A549 (cell line): Measurements from ENCODE around the gene CTDSPL. TPM values are rescaled to one million over a fixed set of nuclear protein-coding genes. Genes with fewer than 3 reads are reported as not detected.

Experiments used
- ATAC-seq, 2 experiments: fragments of 200-7000 bp in 1 of 2; fragments of >200 bp in 1 of 2; cut with Nextera tagmentation in 1 of 2; cut with Tn5 transposase in 1 of 2; 3 replicates each; pipeline versions ENCODE4 v1.8.0 to v1.9.1; 2018 to 2020; ENCODE audit warnings: mild to moderate bottlenecking in 1 of 2, moderate library complexity in 1 of 2
- CTCF ChIA-PET: fragments of 300-600 bp; sonication (Branson Sonifier 250); formaldehyde crosslinking; extraction: SDS; loops from one replicate; lab custom pipeline; 2021; ENCODE audit warnings: antibody characterized with exemption, inconsistent platforms; lab: Yijun Ruan, JAX
- POLR2A ChIA-PET: fragments of 350-600 bp; formaldehyde crosslinking; extraction: SDS; loops from one replicate; lab custom pipeline; 2021; ENCODE audit warnings: antibody characterized with exemption, inconsistent platforms; lab: Yijun Ruan, JAX
- DNase-seq, 2 experiments: peaks; one replicate each; pipeline versions ENCODE4 v3.0.0 to v3.0.0-alpha.2; 2011 to 2016; ENCODE audit warnings: low read depth in 1 of 2, low spot score in 1 of 2
- FAIRE-seq: peaks from 2 replicates; lab custom pipeline; 2011; peaks lifted over from hg19 to GRCh38; lab: Jason Lieb, UNC
- H3K27ac ChIP-seq, 2 experiments: fragments of >200 bp; sonication (Bioruptor Twin); formaldehyde crosslinking; 3 replicates each; pipeline ENCODE4 v1.5.1; 2016 to 2017
- H3K4me1 ChIP-seq: fragments of >200 bp; sonication (Bioruptor Twin); formaldehyde crosslinking; 3 replicates; pipeline ENCODE4 v1.6.1; 2016
- H3K4me2 ChIP-seq: fragments of >200 bp; sonication (Bioruptor Twin); formaldehyde crosslinking; 3 replicates; pipeline ENCODE4 v1.6.1; 2016
- H3K4me3 ChIP-seq: fragments of >200 bp; sonication (Bioruptor Twin); formaldehyde crosslinking; 3 replicates; pipeline ENCODE4 v1.5.1; 2016
- H3K9me3 ChIP-seq: fragments of >200 bp; sonication (Bioruptor Twin); formaldehyde crosslinking; 3 replicates; pipeline ENCODE4 v1.6.1; 2016
- ATOH8 ChIP-seq: fragments of 250-450 bp; sonication (Bioruptor Pico); IDR thresholded peaks from 2 replicates; pipeline ENCODE4 v1.5.0; 2020; ENCODE audit warnings: low read depth, mild to moderate bottlenecking, moderate library complexity
- BHLHE40 ChIP-seq: IDR thresholded peaks from 2 replicates; pipeline ENCODE4 v1.6.1; 2012; ENCODE audit warnings: low read depth, low read length, inconsistent platforms
- CBX2 ChIP-seq: fragments of 200-600 bp; sonication (generic); IDR thresholded peaks from 2 replicates; pipeline ENCODE4 v1.6.1; 2016; ENCODE audit warnings: low read depth, mild to moderate bottlenecking, borderline replicate concordance
- CBX8 ChIP-seq: fragments of 200-600 bp; sonication (generic); IDR thresholded peaks from 2 replicates; pipeline ENCODE4 v1.6.1; 2016
- CEBPB ChIP-seq, 2 experiments: fragments of >200 bp in 1 of 2; sonication (Bioruptor Twin) in 1 of 2; formaldehyde crosslinking in 1 of 2; IDR thresholded peaks; 2 replicates each; pipeline ENCODE4 v1.6.1; 2012 to 2016
- CHD4 ChIP-seq: fragments of 200-600 bp; sonication (generic); IDR thresholded peaks from 2 replicates; pipeline ENCODE4 v1.6.1; 2016; ENCODE audit warnings: antibody characterized with exemption, mild to moderate bottlenecking, borderline replicate concordance
- CTCF ChIP-seq: fragments of >200 bp; sonication (Bioruptor Twin); formaldehyde crosslinking; IDR thresholded peaks from 3 replicates; pipeline ENCODE4 v1.5.1; 2016
- EHF ChIP-seq: fragments of 250-450 bp; sonication (Bioruptor Pico); IDR thresholded peaks from 2 replicates; pipeline ENCODE4 v1.5.0; 2020; ENCODE audit warnings: mild to moderate bottlenecking
- ESRRA ChIP-seq: fragments of 150-350 bp; IDR thresholded peaks from 2 replicates; pipeline ENCODE4 v1.6.1; 2014; ENCODE audit warnings: mild to moderate bottlenecking, low read length, borderline replicate concordance
- FOXS1 ChIP-seq: fragments of 250-450 bp; sonication (Bioruptor Pico); IDR thresholded peaks from 2 replicates; pipeline ENCODE4 v1.5.0; 2020; ENCODE audit warnings: mild to moderate bottlenecking, moderate library complexity
- GATA3 ChIP-seq: IDR thresholded peaks from 2 replicates; pipeline ENCODE4 v1.6.1; 2012; ENCODE audit warnings: borderline replicate concordance
- HMGXB4 ChIP-seq: fragments of 250-450 bp; sonication (Bioruptor Pico); IDR thresholded peaks from 2 replicates; pipeline ENCODE4 v1.5.0; 2021; ENCODE audit warnings: mild to moderate bottlenecking, moderate library complexity, borderline replicate concordance
- HOXB13 ChIP-seq: fragments of 250-450 bp; sonication (Bioruptor Pico); IDR thresholded peaks from 2 replicates; pipeline ENCODE4 v1.5.0; 2020; ENCODE audit warnings: low read depth, mild to moderate bottlenecking, moderate library complexity
- JUN ChIP-seq, 2 experiments: fragments of >200 bp; sonication (Bioruptor Twin); formaldehyde crosslinking; IDR thresholded peaks; 2 replicates in 1 of 2; 3 replicates in 1 of 2; pipeline ENCODE4 v1.6.1; 2016 to 2017
- KDM5A ChIP-seq: fragments of 200-600 bp; sonication (generic); IDR thresholded peaks from 2 replicates; pipeline ENCODE4 v1.6.1; 2016; ENCODE audit warnings: antibody characterized with exemption, mild to moderate bottlenecking
- MAX ChIP-seq: IDR thresholded peaks from 2 replicates; pipeline ENCODE4 v1.6.1; 2012
- MAZ ChIP-seq: fragments of 150-350 bp; IDR thresholded peaks from 2 replicates; pipeline ENCODE4 v1.6.1; 2014; ENCODE audit warnings: antibody characterized with exemption, low read depth, low read length, borderline replicate concordance
- NPAS2 ChIP-seq: fragments of 250-450 bp; sonication (Bioruptor Pico); IDR thresholded peaks from 2 replicates; pipeline ENCODE4 v1.8.0; 2022; ENCODE audit warnings: mild to moderate bottlenecking, moderate library complexity, borderline replicate concordance
- POLR2A ChIP-seq: IDR thresholded peaks from 2 replicates; pipeline ENCODE4 v1.6.1; 2012; ENCODE audit warnings: mild to moderate bottlenecking, low read length
- REST ChIP-seq: fragments of 200-600 bp; sonication (generic); IDR thresholded peaks from 2 replicates; pipeline ENCODE4 v1.6.1; 2016; ENCODE audit warnings: antibody characterized with exemption, mild to moderate bottlenecking, moderate library complexity
- RFX5 ChIP-seq: fragments of 450-650 bp; IDR thresholded peaks from 2 replicates; pipeline ENCODE4 v1.7.1; 2014; ENCODE audit warnings: antibody characterized with exemption, mild to moderate bottlenecking, moderate library complexity
- RNF2 ChIP-seq: fragments of 200-600 bp; sonication (generic); IDR thresholded peaks from 2 replicates; pipeline ENCODE4 v1.6.1; 2016; ENCODE audit warnings: low read depth, mild to moderate bottlenecking, antibody characterized with exemption, moderate library complexity, borderline replicate concordance
- SREBF2 ChIP-seq: fragments of 450-650 bp; IDR thresholded peaks from 2 replicates; pipeline ENCODE4 v1.6.1; 2014; ENCODE audit warnings: mild to moderate bottlenecking, moderate library complexity
- TFCP2L1 ChIP-seq: fragments of 250-450 bp; sonication (Bioruptor Pico); IDR thresholded peaks from 2 replicates; pipeline ENCODE4 v1.5.0; 2021; ENCODE audit warnings: mild to moderate bottlenecking
- TP53 ChIP-seq: fragments of 250-450 bp; sonication (Bioruptor Pico); IDR thresholded peaks from 2 replicates; pipeline ENCODE4 v1.5.0; 2021; ENCODE audit warnings: mild to moderate bottlenecking, moderate library complexity
- ZC3H11A ChIP-seq: fragments of 450-650 bp; IDR thresholded peaks from 2 replicates; pipeline ENCODE4 v1.6.1; 2014; ENCODE audit warnings: antibody characterized with exemption, mild to moderate bottlenecking
- WGBS: methylation state at CpG from one replicate; pipeline ENCODE4 v1.1.6; 2017; ENCODE audit errors: missing lambda C conversion rate; 5-methylcytosine and 5-hydroxymethylcytosine counted together
- polyA plus RNA-seq, 4 experiments: library from polyadenylated mRNA; depleted of rRNA in 3 of 4; stranded (reverse); fragments of >200 nt; fragmentation: RNase III in 1 of 4; extraction: RNeasy Plus Mini Kit Qiagen cat#74134 plus additional on column Dnase treatment in 1 of 4; gene quantifications; 2 replicates in 3 of 4; 3 replicates in 1 of 4; pipeline ENCODE4 v1.2.3, GENCODE V29; 2011 to 2017

Gene CTDSPL
- polyA plus RNA-seq, 2 of the 4 experiments (the other 2 are of a cell fraction): 9.9 to 35.1 TPM

GRCh38 chr3:37954881-37955280, 93.2 kb downstream of the CTDSPL start:
- H3K4me1 ChIP-seq: no peaks in the 10 kb centered on the region
- no peak for DNase-seq
- H3K4me3 ChIP-seq: no peak overlapping the region
- WGBS: 95% methylated on average over 5 of the region's 6 CpGs
- no peak overlapping the region for H3K27ac ChIP-seq
- ATAC-seq: no peak
- FAIRE-seq: no peak
- CTCF ChIA-PET: interaction anchor here (1.0 to 8.5 kb wide), 4 partner anchors 11 to 100 kb away, joined by 3 to 74 read pairs (median 6); no protein-coding TSS in a partner anchor
- TF ChIP-seq RFX5 (no peak), REST (no peak), ZC3H11A (no peak), JUN (IDR thresholded peaks at IDR 0.05) (no peak), GATA3 (no peak), POLR2A (no peak), ATOH8 (CRISPR knock-in tag) (no peak), HMGXB4 (CRISPR knock-in tag) (no peak), SREBF2 (no peak), CTCF (no peak), CBX8 (no peak), CBX2 (no peak)
- POLR2A ChIA-PET: no interaction called here
- no peaks in the 10 kb centered on the region for H3K9me3 ChIP-seq
- no peak overlapping the region for H3K4me2 ChIP-seq

GRCh38 chr3:37955918-37956707, 94.4 kb downstream of the CTDSPL start:
- no peak for ATAC-seq
- ChIA-PET POLR2A (no interaction called here), CTCF (interaction anchor here (0.7 to 8.5 kb wide), 7 partner anchors 10 to 109 kb away, joined by 3 to 74 read pairs (median 3); no protein-coding TSS in a partner anchor)
- TF ChIP-seq RNF2: no peak
- no peak for TF ChIP-seq FOXS1 (CRISPR knock-in tag)
- no peak for TF ChIP-seq ZC3H11A
- no peak for TF ChIP-seq KDM5A
- no peak for TF ChIP-seq CHD4
- TF ChIP-seq HOXB13 (CRISPR knock-in tag): no peak
- TF ChIP-seq NPAS2 (CRISPR knock-in tag): no peak
- TF ChIP-seq BHLHE40: no peak
- no peak for TF ChIP-seq MAZ
- TF ChIP-seq EHF (CRISPR knock-in tag): no peak
- no peak for TF ChIP-seq ESRRA
- TF ChIP-seq MAX: no peak
- TF ChIP-seq TFCP2L1 (CRISPR knock-in tag): no peak
- no peak for TF ChIP-seq CEBPB (IDR thresholded peaks at IDR 0.05)
- no peak for TF ChIP-seq TP53 (CRISPR knock-in tag)
- no peak for DNase-seq
- 97% methylated on average over 3 of the region's 3 CpGs for WGBS
- H3K4me2 ChIP-seq: no peak overlapping the region
- no peaks in the 10 kb centered on the region for H3K4me1 ChIP-seq
- no peak for FAIRE-seq
- no peaks in the 10 kb centered on the region for H3K9me3 ChIP-seq
- H3K27ac ChIP-seq: no peak overlapping the region
- H3K4me3 ChIP-seq: no peak overlapping the region
